GM15510 (cell line): ENCODE results near the gene RAB5B.

ENCODE experiments used
- POLR2A ChIP-seq: IDR thresholded peaks from 3 replicates; pipeline ENCODE4 v1.6.1; 2011; ENCODE audit warnings: borderline replicate concordance; ENCODE audit not compliant: insufficient read length; ENCODE audit errors: extremely low read depth

Gene RAB5B

GRCh38 chr12:55973599-55974307 lies at the start of gene RAB5B:
Gene RAB5B, plus strand, starts transcription at chr12:55974078. Its CDS starts 12,883 bp downstream, at chr12:55986961.
- peak; percentile 87 for TF ChIP-seq POLR2A

- TF ChIP-seq POLR2A: no peak
Observed at GRCh38 chr12:55925371-55925770, 48.5 kb upstream of the RAB5B start.

- TF ChIP-seq POLR2A: no peak
Observed at GRCh38 chr12:55925870-55926737, 47.8 kb upstream of the RAB5B start.

- peak; percentile 65 for TF ChIP-seq POLR2A
Observed at GRCh38 chr12:55926738-55927587, 46.9 kb upstream of the RAB5B start.

- peak; percentile 88 for TF ChIP-seq POLR2A
Observed at GRCh38 chr12:55927588-55928502, 46.0 kb upstream of the RAB5B start, which contains the start of gene PYM1. Gene PYM1, minus strand, starts transcription at chr12:55927894. Its CDS starts 133 bp downstream, at chr12:55927761.

- TF ChIP-seq POLR2A: peak; percentile 56
Observed at GRCh38 chr12:55929306-55929791, 44.5 kb upstream of the RAB5B start.

GRCh38 chr12:55930771-55931316 lies 43.0 kb upstream of the RAB5B start, which contains the start of gene DGKA:
Gene DGKA, plus strand, starts transcription at chr12:55931162. Its CDS starts 5,342 bp downstream, at chr12:55936504.
- TF ChIP-seq POLR2A: no peak

- TF ChIP-seq POLR2A: no peak
Observed at GRCh38 chr12:55931317-55931779, 42.5 kb upstream of the RAB5B start.

- peak; percentile 33 for TF ChIP-seq POLR2A
Observed at GRCh38 chr12:55931780-55932550, 41.9 kb upstream of the RAB5B start.

GRCh38 chr12:55932551-55932910 lies 41.3 kb upstream of the RAB5B start:
- TF ChIP-seq POLR2A: peak; percentile 22

GRCh38 chr12:55933169-55933798 lies 40.6 kb upstream of the RAB5B start:
- no peak for TF ChIP-seq POLR2A
